A673 (cell line): Measurements from ENCODE around the gene ATG13. TPM values are rescaled to one million over a fixed set of nuclear protein-coding genes. Genes with fewer than 3 reads are reported as not detected.

Experiments used
- BruUV-seq: library from RNA; stranded (reverse); fragments of 400-500 nt; replicated peaks from 2 replicates; lab custom pipeline; 2021; lab: Mats Ljungman, UMichigan
- CTCF ChIA-PET: fragments of 300-600 bp; sonication (Branson Sonifier 250); formaldehyde crosslinking; loops from one replicate; lab custom pipeline; 2022; ENCODE audit warnings: antibody characterized with exemption; lab: Charles Lee
- POLR2A ChIA-PET: fragments of 300-600 bp; sonication (Branson Sonifier 250); formaldehyde crosslinking; loops from one replicate; lab custom pipeline; 2022; ENCODE audit warnings: antibody characterized with exemption; ENCODE audit not compliant: low non-redundant PET; lab: Charles Lee
- DNase-seq: peaks from one replicate; pipeline ENCODE4 v3.0.0-alpha.2; 2015; ENCODE audit warnings: low spot score
- H3K27ac ChIP-seq: fragments of 200-600 bp; sonication (generic); 2 replicates; pipeline ENCODE4 v1.5.1; 2016; ENCODE audit warnings: mixed run types, low read depth, mild to moderate bottlenecking, mixed read lengths, antibody characterized with exemption, low read length; ENCODE audit not compliant: poor library complexity, severe bottlenecking
- H3K27me3 ChIP-seq: fragments of 200-600 bp; sonication (generic); replicated peaks from 2 replicates; pipeline ENCODE4 v1.6.1; 2017; ENCODE audit warnings: mixed run types, low read depth, mild to moderate bottlenecking, mixed read lengths, antibody characterized with exemption, low read length; ENCODE audit not compliant: insufficient read depth, poor library complexity
- H3K36me3 ChIP-seq: fragments of 200-600 bp; sonication (generic); 2 replicates; pipeline ENCODE4 v1.6.1; 2016; ENCODE audit warnings: mixed run types, mild to moderate bottlenecking, mixed read lengths, antibody characterized with exemption, low read length; ENCODE audit not compliant: insufficient read depth, poor library complexity, severe bottlenecking
- H3K4me1 ChIP-seq: fragments of 200-600 bp; sonication (generic); 2 replicates; pipeline ENCODE4 v1.6.1; 2017; ENCODE audit warnings: mixed run types, mild to moderate bottlenecking, mixed read lengths, antibody characterized with exemption, low read length; ENCODE audit not compliant: insufficient read depth, poor library complexity, severe bottlenecking
- H3K4me3 ChIP-seq: fragments of 200-600 bp; sonication (generic); 2 replicates; pipeline ENCODE4 v1.5.1; 2016; ENCODE audit warnings: low read depth, mixed run types, mild to moderate bottlenecking, mixed read lengths, low read length; ENCODE audit not compliant: poor library complexity, severe bottlenecking
- H3K9me3 ChIP-seq: fragments of 200-600 bp; sonication (generic); 2 replicates; pipeline ENCODE4 v1.6.1; 2016; ENCODE audit warnings: mixed run types, low read depth, mild to moderate bottlenecking, mixed read lengths, antibody characterized with exemption, low read length; ENCODE audit not compliant: poor library complexity, severe bottlenecking
- EZH2 ChIP-seq: fragments of 200-600 bp; sonication (generic); IDR thresholded peaks from 2 replicates; pipeline ENCODE4 v1.6.1; 2017; ENCODE audit warnings: borderline replicate concordance, low read depth, mild to moderate bottlenecking, mixed read lengths, antibody characterized with exemption, low read length; ENCODE audit not compliant: poor library complexity, severe bottlenecking
- intact Hi-C: fragments of 100-400 bp; cut with micrococcal nuclease; formaldehyde crosslinking; loops from one replicate; pipeline ENCODE4 v1.10.0; 2022; ENCODE audit not compliant: unreplicated experiment
- total RNA-seq: library from RNA; stranded (reverse); gene quantifications from 2 replicates; pipeline ENCODE4 v1.2.3, GENCODE V29; 2021
- TF ChIP-seq, protein P1 (sequence below): fragments of 300-800, 200-600 bp; sonication (generic); conservative IDR thresholded peaks from 2 replicates; pipeline ENCODE4 v1.5.1; 2017; ENCODE audit warnings: low read depth, mild to moderate bottlenecking, antibody characterized with exemption, low read length, moderate library complexity, mixed read lengths

The ATG13 gene
- total RNA-seq, 1 experiment from 2014 or later = 155 TPM

GRCh38 chr11:46597609-46598219 lies 19.6 kb upstream of the ATG13 start:
- TF ChIP-seq, protein P1, sequence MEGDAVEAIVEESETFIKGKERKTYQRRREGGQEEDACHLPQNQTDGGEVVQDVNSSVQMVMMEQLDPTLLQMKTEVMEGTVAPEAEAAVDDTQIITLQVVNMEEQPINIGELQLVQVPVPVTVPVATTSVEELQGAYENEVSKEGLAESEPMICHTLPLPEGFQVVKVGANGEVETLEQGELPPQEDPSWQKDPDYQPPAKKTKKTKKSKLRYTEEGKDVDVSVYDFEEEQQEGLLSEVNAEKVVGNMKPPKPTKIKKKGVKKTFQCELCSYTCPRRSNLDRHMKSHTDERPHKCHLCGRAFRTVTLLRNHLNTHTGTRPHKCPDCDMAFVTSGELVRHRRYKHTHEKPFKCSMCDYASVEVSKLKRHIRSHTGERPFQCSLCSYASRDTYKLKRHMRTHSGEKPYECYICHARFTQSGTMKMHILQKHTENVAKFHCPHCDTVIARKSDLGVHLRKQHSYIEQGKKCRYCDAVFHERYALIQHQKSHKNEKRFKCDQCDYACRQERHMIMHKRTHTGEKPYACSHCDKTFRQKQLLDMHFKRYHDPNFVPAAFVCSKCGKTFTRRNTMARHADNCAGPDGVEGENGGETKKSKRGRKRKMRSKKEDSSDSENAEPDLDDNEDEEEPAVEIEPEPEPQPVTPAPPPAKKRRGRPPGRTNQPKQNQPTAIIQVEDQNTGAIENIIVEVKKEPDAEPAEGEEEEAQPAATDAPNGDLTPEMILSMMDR = no peak
- no peak for TF ChIP-seq EZH2
- no peaks in the 10 kb centered on the region for H3K9me3 ChIP-seq
- DNase-seq = no peak
- intact Hi-C loops = no loop called here
- no peaks in the 10 kb centered on the region for H3K27me3 ChIP-seq
- H3K4me3 ChIP-seq = no peak overlapping the region
- no peak overlapping the region for H3K27ac ChIP-seq
- H3K4me1 ChIP-seq = peaks cover 6% of the 10 kb centered on the region
- CTCF ChIA-PET = no interaction called here
- POLR2A ChIA-PET = interaction anchor here (0.7 kb wide), 1 partner anchor 618 kb away, joined by 13 read pairs; no protein-coding TSS in a partner anchor
- H3K36me3 ChIP-seq = no peaks in the 10 kb centered on the region
- BruUV-seq = no TSS peak

DNA sequence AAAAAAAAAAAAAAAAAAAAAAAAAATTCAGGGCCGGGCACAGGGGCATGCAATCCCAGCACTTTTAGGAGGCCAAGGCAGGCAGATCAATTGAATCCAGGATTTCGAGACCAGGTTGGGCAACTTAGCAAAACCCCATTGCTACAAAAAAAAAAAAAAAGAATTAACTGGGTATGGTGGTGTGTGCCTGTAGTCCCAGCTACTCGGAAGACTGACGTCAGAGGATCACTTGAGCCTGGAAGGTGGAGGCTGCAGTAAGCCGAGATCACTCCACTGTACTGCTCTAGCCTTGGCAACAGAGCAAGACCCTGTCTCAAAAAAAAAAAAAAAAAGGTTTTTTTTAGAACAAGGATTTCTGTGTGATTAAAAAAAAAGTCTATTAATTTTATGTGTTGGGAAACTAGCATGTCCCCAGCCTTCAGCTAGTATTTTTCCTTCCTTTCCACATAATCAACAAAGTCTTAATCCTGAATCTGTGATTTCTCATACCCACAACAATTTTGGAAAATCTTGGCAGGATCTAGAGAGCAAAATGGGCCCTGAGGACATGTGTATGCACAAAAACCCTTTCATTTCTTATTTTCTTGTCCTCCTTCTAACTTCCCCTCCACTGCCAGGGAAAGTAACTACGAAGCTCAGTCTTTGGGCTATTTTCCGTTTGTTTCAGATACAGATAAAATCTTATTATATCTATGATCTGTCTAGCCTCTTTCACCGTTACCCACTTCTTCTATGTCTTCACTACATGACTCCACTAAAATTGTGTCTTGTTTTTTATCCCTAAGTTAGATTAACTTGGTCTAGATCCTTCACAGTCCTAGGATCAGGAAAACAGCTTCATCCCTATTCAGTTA lies 17.8 kb upstream of the ATG13 start:
- intact Hi-C loops = no loop called here
- POLR2A ChIA-PET = interaction anchor here (0.6 kb wide), 1 partner anchor 603 kb away, joined by 6 read pairs; no protein-coding TSS in a partner anchor

GRCh38 chr11:46600194-46600960 lies 17.0 kb upstream of the ATG13 start:
- no peak for DNase-seq
- no peak for TF ChIP-seq EZH2
- TF ChIP-seq, protein P1 = no peak
- no TSS peak for BruUV-seq
- ChIA-PET CTCF (no interaction called here), POLR2A (interaction anchor here (0.6 kb wide), 1 partner anchor 602 kb away, joined by 6 read pairs; no protein-coding TSS in a partner anchor)
- Histone ChIP-seq H3K27me3 (no peaks in the 10 kb centered on the region), H3K9me3 (no peaks in the 10 kb centered on the region), H3K4me1 (no peaks in the 10 kb centered on the region), H3K36me3 (no peaks in the 10 kb centered on the region), H3K4me3 (no peak overlapping the region), H3K27ac (no peak overlapping the region)
- intact Hi-C loops = no loop called here

More for the DNA sequence above, 17.8 kb upstream of the ATG13 start:
- no peaks in the 10 kb centered on the region for H3K27me3 ChIP-seq
- no peak overlapping the region for H3K4me3 ChIP-seq
- H3K36me3 ChIP-seq = no peaks in the 10 kb centered on the region
- CTCF ChIA-PET = interaction anchor here (0.6 kb wide), 1 partner anchor 8 kb away, joined by 4 read pairs; no protein-coding TSS in a partner anchor
- no peaks in the 10 kb centered on the region for H3K9me3 ChIP-seq
- TF ChIP-seq, protein P1 = no peak
- TF ChIP-seq EZH2 = no peak
- BruUV-seq = no TSS peak
- H3K4me1 ChIP-seq = no peaks in the 10 kb centered on the region
- no peak overlapping the region for H3K27ac ChIP-seq
- no peak for DNase-seq
